ENCODE results near the gene SEMA6D.

- TF ChIP-seq CTCF (IDR thresholded peaks at IDR 0.05) (no peak), POLR2AphosphoS5 (IDR thresholded peaks at IDR 0.05; ENCODE audit: low read depth, low read length) (no peak), TCF7L2 (IDR thresholded peaks at IDR 0.05; ENCODE audit: low read depth, low read length) (no peak), REST (IDR thresholded peaks at IDR 0.05; ENCODE audit: insufficient read depth in 1 of 2, low read depth in 2 of 2, low read length in 1 of 2) (no peak)
Observed at GRCh38 chr15:47707391-47707790, 9.9 kb upstream of the SEMA6D start.

Measured in Panc1 (cell line).